ENCODE measurements around the gene S100B.

S100B gene

DNA sequence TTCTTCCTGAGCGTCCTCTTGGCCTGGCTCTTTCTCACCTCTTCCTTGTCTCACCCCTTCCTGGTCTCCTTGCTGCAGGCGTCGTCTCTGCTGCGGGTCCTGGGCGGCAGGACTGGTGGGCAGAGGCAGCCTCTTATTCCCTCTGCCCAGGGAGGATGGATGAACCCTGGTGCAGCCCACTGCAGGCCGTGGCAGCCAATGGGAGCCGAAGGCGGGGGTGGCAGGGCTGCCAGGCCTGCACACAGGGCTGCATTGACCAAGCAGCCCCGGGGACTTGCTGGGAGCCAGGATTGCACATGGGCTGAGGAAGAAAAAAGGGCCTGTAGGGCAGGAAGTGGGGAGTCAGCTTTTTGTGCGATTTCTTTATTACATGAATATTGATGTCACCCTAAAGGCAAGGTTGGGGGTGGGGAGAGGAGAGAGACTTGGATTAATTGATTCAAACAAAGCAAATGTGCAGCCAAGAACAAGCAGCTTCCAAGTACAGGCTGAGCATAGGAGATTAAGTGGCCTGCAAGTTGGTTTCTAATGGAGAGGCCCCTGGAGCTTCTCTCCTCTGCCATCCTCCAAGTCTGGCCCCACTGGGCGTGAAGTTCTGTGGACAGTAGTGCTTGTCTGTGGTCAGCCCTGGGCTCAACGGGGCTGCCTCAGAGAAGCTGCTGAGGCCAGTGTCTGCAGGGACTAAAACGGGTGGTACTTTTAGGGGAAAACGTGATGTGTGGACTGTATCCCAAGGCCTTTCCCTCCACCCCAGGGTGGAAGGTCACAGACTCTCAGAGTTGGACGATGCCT is at the start of gene S100B:
TSS of gene S100B (minus strand) at position 108 of the 792 bp plus-strand sequence. CDS start 2,667 bp downstream, outside the sequence.
- no peak for DNase-seq (ENCODE audit: low read depth, low spot score)
- H3K27ac ChIP-seq: no peak within 1 kb of the TSS

DNA sequence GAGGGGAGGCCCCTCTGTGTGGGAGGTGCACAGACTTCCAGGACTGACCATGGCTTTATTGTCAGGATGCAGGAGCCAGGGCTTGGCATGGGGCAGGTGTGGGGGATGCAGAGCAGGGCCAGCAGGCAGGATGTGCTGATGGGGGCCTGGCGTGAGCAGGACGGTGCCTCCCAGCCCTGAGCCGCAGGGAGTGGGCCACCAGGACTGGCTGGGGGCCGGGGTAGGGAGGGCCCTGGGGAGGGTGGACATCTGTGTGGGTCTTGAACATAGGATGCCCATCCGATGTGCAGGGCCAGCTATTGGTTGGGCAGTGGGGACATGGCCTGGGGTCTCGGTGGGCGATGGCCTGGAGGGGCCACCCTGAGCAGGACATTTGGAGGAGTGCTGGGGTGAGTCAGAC is 46.2 kb upstream of the S100B start:
- DNase-seq (ENCODE audit: low read depth, low spot score): no peak
- H3K27ac ChIP-seq: no peak overlapping the region

DNA sequence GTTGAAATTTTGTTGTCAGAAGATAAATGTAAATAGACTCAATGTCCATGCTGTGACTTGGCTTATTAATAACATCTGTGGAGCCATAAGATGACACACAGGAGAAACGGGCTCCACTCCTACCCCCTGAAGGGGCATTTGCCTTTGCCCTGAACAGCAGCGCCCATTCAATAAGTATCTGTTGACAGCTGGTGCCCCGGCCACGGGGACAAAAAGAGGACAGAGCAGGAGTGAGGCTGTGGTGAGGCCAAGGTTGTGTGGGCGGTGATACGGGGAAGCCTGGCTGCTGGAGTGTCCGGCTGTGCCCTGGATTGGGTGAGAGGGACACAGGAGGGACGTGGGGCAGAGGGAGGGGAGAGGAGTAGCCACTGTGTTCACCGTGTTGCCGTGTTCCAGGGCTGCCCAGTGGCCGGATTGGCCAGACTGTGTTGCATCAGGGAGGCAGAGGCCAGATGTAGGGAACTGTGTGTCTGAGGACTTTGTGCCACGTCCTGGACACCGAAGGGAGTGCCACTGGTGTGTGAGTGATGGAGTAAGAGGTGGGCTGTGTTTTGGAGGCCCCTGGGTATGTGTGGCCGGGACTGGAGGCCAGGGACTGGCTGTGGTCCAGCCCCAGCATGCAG is 45.7 kb upstream of the S100B start:
- H3K27ac ChIP-seq: no peak overlapping the region
- DNase-seq (ENCODE audit: low read depth, low spot score): no peak

DNA sequence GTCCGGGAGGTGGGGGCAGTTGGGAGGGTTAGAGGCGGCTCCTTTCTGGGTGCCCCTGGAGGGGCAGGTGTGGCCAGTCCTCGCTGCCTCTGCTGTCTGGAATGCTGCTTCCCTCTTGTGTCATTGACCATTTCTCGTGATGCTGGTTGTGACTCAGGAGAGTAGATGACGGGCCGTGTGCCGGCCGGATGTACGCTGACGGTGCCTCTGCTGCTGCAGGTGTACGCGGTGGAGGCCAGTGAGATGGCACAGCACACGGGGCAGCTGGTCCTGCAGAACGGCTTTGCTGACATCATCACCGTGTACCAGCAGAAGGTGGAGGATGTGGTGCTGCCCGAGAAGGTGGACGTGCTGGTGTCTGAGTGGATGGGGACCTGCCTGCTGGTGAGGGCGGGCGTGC is 44.5 kb upstream of the S100B start:
- no peak for DNase-seq (ENCODE audit: low read depth, low spot score)
- H3K27ac ChIP-seq: no peak overlapping the region

DNA sequence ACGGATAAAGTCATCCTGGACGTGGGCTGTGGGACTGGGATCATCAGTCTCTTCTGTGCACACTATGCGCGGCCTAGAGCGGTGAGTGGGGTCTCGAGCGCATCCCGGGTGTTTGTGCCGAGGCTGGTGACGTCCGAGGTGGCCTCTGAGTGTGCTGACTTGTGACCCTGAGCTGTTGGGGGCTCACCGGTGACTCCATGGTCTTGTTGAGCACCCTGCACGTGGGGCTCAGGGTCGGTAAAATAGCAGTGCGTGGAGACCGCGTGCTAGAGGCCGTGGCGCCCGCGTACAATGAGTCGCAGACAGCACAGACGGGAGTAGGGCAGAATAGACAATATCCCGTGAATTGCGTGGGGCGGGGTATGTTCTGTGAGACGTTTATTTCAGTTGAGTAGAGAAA is 43.7 kb upstream of the S100B start:
- no peak for DNase-seq (ENCODE audit: low read depth, low spot score)
- H3K27ac ChIP-seq: no peak overlapping the region

DNA sequence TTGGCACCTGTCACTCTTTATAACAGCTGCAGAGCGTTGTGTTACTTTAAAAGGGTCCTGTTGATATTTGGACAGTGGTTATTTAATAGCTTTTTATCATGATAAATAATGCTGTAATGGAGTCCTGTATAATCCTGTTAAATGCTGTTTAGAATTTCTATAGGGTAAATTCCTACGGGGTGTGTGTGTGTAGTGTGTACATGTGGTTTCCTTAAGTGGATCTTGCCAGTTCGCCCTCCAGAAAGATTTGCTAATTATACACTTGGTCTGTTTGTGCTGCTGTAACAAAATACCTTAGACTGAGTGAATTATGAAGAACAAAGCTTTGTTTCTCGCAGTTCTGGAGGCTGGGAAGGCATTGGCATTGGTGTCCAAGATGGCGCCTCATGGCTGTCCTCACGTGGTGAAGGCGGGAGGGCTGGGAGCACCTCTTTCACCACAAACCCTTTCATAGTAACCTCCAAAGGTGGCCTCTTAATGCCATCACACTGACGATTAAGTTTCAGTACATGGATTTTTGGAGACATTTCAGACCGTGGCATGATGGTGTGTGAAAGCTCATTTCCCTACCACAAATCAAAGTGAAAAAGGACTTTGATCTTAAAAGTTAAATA is 41.8 kb upstream of the S100B start:
- DNase-seq (ENCODE audit: low read depth, low spot score): no peak

DNA sequence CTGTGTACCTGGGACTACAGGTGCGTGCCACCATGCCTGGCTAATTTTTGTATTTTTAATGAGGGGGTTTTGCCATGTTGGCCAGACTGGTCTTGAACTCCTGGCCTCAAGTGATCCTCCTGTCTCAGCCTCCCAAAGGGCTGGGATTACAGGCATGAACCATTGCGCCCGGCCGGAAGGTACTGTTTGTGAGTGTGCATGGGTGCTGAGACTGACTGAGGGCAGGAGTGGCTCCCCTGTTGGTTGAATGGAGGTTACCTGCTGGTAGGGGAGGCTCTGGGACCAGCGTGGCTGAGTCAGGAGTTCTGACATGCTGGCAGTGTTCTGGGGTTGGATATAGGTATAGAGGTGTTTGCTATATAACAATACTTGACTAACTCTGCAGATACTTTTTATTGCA is 41.0 kb upstream of the S100B start:
- no peak for DNase-seq (ENCODE audit: low read depth, low spot score)

More for the DNA sequence above, 41.8 kb upstream of the S100B start:
- no peak overlapping the region for H3K27ac ChIP-seq

GRCh38 chr21:46643379-46644177 is 38.7 kb upstream of the S100B start:
- H3K27ac ChIP-seq: no peak overlapping the region

More for the DNA sequence above, 41.0 kb upstream of the S100B start:
- H3K27ac ChIP-seq: no peak overlapping the region

DNA sequence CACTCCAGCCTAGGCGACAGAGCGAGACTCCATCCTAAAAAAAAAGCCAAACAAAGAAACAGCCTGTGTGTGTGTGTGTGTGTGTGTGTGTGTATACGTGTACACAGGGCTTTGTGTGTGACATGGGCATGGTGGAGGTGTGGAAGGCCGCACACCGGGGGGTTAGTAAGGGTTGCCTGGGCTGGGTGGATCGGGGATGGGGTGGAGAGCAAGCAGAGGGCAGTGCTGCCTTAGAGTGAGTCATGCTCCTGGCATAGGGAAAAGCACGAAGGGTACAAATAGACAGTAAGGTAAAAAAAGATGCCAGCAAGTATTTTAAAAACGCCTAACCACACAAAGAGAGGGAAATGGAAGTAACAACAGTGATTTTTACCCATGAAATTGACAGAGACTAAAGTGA is 36.8 kb upstream of the S100B start:
- H3K27ac ChIP-seq: no peak overlapping the region
- DNase-seq (ENCODE audit: low read depth, low spot score): no peak

More at GRCh38 chr21:46643379-46644177, 38.7 kb upstream of the S100B start:
- DNase-seq (ENCODE audit: low read depth, low spot score): no peak

DNA sequence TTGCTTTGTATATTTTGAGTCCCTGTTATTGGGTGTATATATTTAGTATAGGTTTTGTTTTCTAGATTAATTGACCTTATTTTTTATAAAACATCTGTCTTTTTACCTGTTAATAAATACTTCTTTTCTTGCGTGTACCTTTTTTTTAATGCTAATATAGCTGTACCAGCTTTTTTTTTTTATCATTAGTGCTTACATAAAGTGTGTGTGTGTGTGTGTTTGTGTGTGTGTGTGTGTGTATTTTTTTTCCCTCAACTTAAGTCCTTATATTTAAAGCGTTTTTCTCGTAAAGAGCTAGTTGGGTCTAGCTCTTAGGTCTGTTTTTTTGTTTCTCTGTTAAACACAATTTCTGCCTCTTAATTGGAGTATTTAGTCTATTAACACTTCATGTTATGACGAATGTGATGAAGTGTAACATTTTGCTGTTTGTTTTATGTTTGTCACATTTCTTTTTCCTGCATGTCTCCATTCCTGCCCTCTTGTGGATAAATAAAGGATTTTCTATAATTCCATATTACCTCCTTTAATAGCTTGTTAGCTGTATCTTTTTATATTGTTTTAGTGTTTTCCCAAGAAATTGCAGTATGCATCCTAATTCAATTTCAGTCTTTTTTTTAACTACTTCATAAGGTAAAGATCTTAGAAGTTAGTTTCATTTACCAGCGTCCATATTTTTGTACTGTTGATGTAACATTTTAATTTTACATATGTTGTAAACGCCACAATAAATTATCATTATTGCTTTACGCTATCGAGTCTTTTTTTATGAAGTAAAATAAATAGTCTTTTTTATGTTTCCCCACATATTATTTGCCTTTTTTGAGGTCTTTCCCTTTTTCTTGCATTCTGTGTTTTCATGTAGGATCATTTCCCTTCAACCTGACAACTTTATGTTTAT is 34.9 kb upstream of the S100B start:
- DNase-seq (ENCODE audit: low read depth, low spot score): no peak

GRCh38 chr21:46637952-46638746 is 33.3 kb upstream of the S100B start:
- H3K27ac ChIP-seq: no peak overlapping the region
- DNase-seq (ENCODE audit: low read depth, low spot score): no peak

More for the DNA sequence above, 34.9 kb upstream of the S100B start:
- H3K27ac ChIP-seq: no peak overlapping the region

- DNase-seq (ENCODE audit: low read depth, low spot score): no peak
- H3K27ac ChIP-seq: peak overlapping the region; percentile 89
Measured at GRCh38 chr21:46636550-46637285, 31.8 kb upstream of the S100B start.

GRCh38 chr21:46636181-46636512 is 31.3 kb upstream of the S100B start:
- peak overlapping the region; percentile 89 for H3K27ac ChIP-seq
- DNase-seq (ENCODE audit: low read depth, low spot score): no peak

DNA sequence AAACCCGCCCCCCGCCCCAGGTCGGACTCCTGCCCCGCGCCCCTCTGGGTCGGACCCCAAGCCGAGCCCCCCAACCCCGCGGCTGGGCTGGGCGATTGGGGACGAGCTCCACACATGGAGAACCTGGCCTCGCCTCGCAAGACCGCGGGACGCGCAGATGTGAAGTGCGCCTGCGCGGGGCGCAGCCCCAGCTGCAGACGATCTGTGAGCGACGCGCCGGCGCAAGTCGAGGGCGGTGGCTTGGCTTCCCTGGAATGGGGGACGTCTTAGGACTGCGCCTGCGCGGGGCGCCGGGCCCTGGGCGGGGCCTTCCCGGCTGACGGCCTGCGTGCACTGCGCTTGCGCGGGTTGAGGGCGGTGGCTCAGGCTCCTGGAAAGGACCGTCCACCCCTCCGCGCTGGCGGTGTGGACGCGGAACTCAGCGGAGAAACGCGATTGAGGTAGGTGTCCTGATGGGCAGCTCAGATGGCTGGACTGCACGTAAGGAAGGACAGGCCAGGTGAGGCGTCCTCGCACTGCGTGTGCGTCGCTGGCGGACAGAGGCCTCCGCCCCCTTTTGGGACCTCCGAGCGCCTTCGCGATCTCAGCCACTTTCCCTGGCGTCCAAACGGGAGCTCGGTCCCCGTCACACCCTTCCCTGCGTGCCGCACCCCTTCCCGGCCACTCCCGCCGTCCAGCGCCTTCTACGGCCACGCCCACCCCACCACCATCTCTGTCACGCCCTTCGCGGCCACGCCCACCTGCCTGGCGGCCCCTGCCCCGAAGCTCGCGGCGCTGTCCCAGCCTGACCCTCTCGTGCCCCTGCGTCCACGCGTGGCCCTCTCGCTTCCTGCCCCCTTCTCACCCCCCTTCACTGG is 30.7 kb upstream of the S100B start, which contains the start of gene PRMT2:
TSS of gene PRMT2 (plus strand) at position 351 of the 857 bp plus-strand sequence. CDS start 1,278 bp downstream, outside the sequence.
- H3K27ac ChIP-seq: peak within 1 kb of the TSS; percentile 89
- DNase-seq (ENCODE audit: low read depth, low spot score): peak; percentile 78

DNA sequence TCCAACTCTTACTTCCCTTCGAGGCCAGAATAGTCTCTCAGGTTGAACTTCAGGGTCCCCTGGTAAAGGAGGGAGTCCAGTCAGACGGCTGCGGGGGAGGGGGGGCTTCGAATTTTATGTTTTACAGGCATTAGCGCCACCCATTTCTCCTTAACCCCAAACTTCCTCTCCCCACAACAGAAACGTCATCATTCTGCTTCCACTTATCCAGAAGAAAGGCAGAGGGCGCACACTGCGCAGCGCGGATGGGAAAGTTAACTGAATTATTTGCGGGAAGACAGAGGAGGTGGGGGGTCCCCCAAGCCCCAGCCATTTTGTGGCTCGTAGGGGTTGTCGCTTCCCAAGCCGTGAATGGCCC is 30.1 kb upstream of the S100B start:
- no peak for DNase-seq (ENCODE audit: low read depth, low spot score)
- peak overlapping the region; percentile 89 for H3K27ac ChIP-seq

GRCh38 chr21:46634427-46634826 is 29.5 kb upstream of the S100B start:
- no peak for DNase-seq (ENCODE audit: low read depth, low spot score)

DNA sequence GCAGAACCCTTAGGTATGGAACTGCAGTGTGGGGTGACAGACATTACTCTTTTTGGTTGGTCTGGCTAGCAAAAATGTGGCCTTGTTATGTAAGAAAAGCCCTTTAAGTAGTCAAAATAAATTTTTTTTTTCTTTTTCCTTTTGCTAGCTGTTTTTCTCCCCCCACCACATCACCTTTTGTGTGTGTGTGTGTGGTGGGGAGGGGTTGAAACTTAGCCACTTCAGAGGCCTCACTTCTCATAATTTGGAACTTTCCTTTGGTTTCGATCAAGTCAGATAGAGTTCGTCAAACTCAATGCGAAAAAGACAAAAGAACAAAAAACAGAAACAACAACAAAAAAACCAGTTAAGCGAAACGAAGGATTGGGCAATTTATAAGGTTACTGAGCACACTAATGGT is 28.7 kb upstream of the S100B start:
- DNase-seq (ENCODE audit: low read depth, low spot score): no peak

More at GRCh38 chr21:46634427-46634826, 29.5 kb upstream of the S100B start:
- H3K27ac ChIP-seq: peak overlapping the region; percentile 89

More for the DNA sequence above, 28.7 kb upstream of the S100B start:
- no peak overlapping the region for H3K27ac ChIP-seq
